SH-SY5Y (cell line): Measurements from ENCODE around the gene JAKMIP1.

Experiments
- GATA2 ChIP-seq: IDR thresholded peaks from 2 replicates; pipeline ENCODE4 v1.6.1; 2011; ENCODE audit warnings: mild to moderate bottlenecking, low read depth, low read length
- GATA3 ChIP-seq: IDR thresholded peaks from 2 replicates; pipeline ENCODE4 v1.6.1; 2011; ENCODE audit warnings: low read depth, mild to moderate bottlenecking, low read length, moderate library complexity

- TF ChIP-seq GATA2 = no peak
- TF ChIP-seq GATA3 = no peak
Observed at GRCh38 chr4:6235012-6235411, 34.7 kb upstream of the JAKMIP1 start.
